Activated CD4-positive, alpha-beta T cell treated with anti-CD3 and anti-CD28 coated beads, Interleukin-2, amount 10 ng/mL, durations not matched to agents 7 days and 5 days (primary cell): ENCODE results near the gene ZSWIM4. TPM values are rescaled to one million over a fixed set of nuclear protein-coding genes. Genes with fewer than 3 reads are reported as not detected.
"Not testable (repeated sequence)": the region's sequence is repeated elsewhere in the genome, so short reads cannot be mapped to it uniquely, and the experiment has no call there.

ENCODE experiments used
- CTCF ChIA-PET: fragments of 350-600 bp; sonication (Branson Sonifier 250); formaldehyde crosslinking; loops from one replicate; lab custom pipeline; 2021; ENCODE audit warnings: antibody characterized with exemption; lab: Charles Lee
- POLR2A ChIA-PET: fragments of 350-600 bp; sonication (Branson Sonifier 250); formaldehyde crosslinking; loops from one replicate; lab custom pipeline; 2021; ENCODE audit warnings: antibody characterized with exemption; lab: Charles Lee
- DNase-seq: peaks from one replicate; pipeline ENCODE4 v3.0.0-alpha.2; 2020
- H3K27ac Mint-ChIP-seq: one replicate; pipeline ENCODE4 v1.8.0; 2021; ENCODE audit warnings: mild to moderate bottlenecking, moderate library complexity, mixed read lengths
- H3K27me3 Mint-ChIP-seq: one replicate; pipeline ENCODE4 v1.8.0; 2021; ENCODE audit warnings: mixed read lengths
- H3K36me3 Mint-ChIP-seq: one replicate; pipeline ENCODE4 v1.8.0; 2021; ENCODE audit warnings: low read depth, mixed read lengths
- H3K4me1 Mint-ChIP-seq: one replicate; pipeline ENCODE4 v1.8.0; 2021; ENCODE audit warnings: mixed read lengths
- H3K4me3 Mint-ChIP-seq: one replicate; pipeline ENCODE4 v1.8.0; 2021; ENCODE audit warnings: mild to moderate bottlenecking, moderate library complexity, mixed read lengths
- H3K9me3 Mint-ChIP-seq: one replicate; pipeline ENCODE4 v1.8.0; 2021; ENCODE audit warnings: mixed read lengths
- total RNA-seq, 2 experiments: library from RNA; stranded (reverse); gene quantifications; one replicate each; pipeline ENCODE4 v1.2.3, GENCODE V29; 2021

The ZSWIM4 gene
- total RNA-seq, 2 experiments from 2014 or later: 6.0 to 6.2 TPM

DNA sequence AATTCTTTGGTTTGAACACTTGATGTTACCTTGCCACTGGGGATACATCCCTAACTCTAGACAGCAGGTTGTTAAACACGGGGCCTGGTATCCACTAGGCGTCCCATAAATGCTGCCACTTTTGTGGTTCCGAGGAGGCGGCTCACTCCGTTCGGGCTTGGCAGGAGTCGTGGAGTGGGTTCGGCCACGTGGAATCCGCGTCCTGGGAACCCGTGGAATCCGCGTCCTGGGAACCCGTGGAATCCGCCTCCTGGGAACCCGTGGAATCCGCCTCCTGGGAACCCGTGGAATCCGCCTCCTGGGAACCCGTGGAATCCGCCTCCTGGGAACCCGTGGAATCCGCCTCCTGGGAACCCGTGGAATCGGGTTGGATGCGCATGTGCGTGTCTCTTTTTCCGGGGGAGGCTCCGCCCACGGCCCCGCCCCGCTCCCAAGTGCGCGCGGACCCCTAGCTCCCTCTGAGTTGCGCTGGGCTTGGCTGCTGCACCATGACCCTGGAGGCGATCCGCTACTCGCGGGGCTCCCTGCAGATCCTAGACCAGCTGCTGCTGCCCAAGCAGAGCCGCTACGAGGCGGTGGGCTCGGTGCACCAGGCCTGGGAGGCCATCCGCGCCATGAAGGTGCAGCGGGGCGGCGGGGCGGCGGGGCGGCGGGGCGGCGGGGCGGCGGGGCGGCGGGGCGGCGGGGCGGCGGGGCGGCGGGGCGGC lies 31.0 kb upstream of the ZSWIM4 start, which contains the start of gene MRI1:
TSS of gene MRI1 (plus strand) at position 422 of the 707 bp plus-strand sequence. CDS start at position 489, 67 bp downstream.
- Mint-ChIP-seq H3K4me1 (peaks cover 23% of the 10 kb centered on the region), H3K27me3 (no peaks in the 10 kb centered on the region), H3K4me3 (peak within 1 kb of the TSS; percentile 82), H3K36me3 (peaks cover 16% of the 10 kb centered on the region), H3K27ac (peak within 1 kb of the TSS; percentile 81), H3K9me3 (no peaks in the 10 kb centered on the region)
- CTCF ChIA-PET: interaction anchor here (0.7 to 2.0 kb wide), 4 partner anchors 9 to 484 kb away, joined by 3 to 7 read pairs (median 4); no protein-coding TSS in a partner anchor
- POLR2A ChIA-PET: interaction anchor here (0.7 kb wide), 1 partner anchor 15 kb away, joined by 5 read pairs; no protein-coding TSS in a partner anchor
- DNase-seq: peak; percentile 61

GRCh38 chr19:13764821-13765394 lies 30.3 kb upstream of the ZSWIM4 start:
- Mint-ChIP-seq H3K4me3 (peak overlapping the region; percentile 82), H3K27me3 (no peaks in the 10 kb centered on the region), H3K4me1 (peaks cover 23% of the 10 kb centered on the region), H3K36me3 (peaks cover 19% of the 10 kb centered on the region), H3K27ac (peak overlapping the region; percentile 81), H3K9me3 (no peaks in the 10 kb centered on the region)
- ChIA-PET CTCF (interaction anchor here (0.6 to 2.0 kb wide), 6 partner anchors 9 to 1007 kb away, joined by 3 to 7 read pairs (median 4); no protein-coding TSS in a partner anchor), POLR2A (interaction anchor here (0.7 kb wide), 1 partner anchor 16 kb away, joined by 5 read pairs; no protein-coding TSS in a partner anchor)
- peak; percentile 37 for DNase-seq

GRCh38 chr19:13765395-13766094 lies 29.7 kb upstream of the ZSWIM4 start:
- H3K4me3 Mint-ChIP-seq: peak overlapping the region; percentile 82

DNA sequence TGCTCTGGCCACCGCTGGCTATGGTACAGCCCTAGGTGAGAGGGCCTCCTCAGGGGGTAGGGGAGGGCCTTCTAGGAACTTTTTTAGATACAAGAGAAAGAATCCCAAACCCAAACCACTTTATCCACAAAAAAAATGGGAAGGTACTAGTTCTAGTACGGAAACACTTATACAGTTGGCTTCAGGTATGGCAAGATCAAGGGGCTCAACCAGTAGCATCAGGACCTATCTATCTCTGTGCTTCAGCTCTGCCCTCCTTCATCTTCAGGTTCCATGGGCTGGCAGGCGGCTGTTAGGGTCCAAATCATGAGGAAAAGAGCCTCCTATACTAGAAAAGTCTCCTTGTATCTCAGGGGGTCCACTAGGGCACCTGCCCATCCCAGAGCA lies 29.2 kb upstream of the ZSWIM4 start:
- Mint-ChIP-seq H3K9me3 (no peaks in the 10 kb centered on the region), H3K36me3 (peaks cover 19% of the 10 kb centered on the region), H3K27me3 (no peaks in the 10 kb centered on the region), H3K27ac (peak overlapping the region; percentile 19), H3K4me1 (peaks cover 23% of the 10 kb centered on the region), H3K4me3 (peak overlapping the region; percentile 82)
- DNase-seq: no peak
- ChIA-PET POLR2A (no interaction called here), CTCF (interaction anchor here (0.5 kb wide), 1 partner anchor 135 kb away, joined by 3 read pairs; no protein-coding TSS in a partner anchor)

More at GRCh38 chr19:13765395-13766094, 29.7 kb upstream of the ZSWIM4 start:
- no peaks in the 10 kb centered on the region for H3K27me3 Mint-ChIP-seq
- ChIA-PET POLR2A (no interaction called here), CTCF (interaction anchor here (0.5 to 2.0 kb wide), 4 partner anchors 22 to 1007 kb away, joined by 3 to 7 read pairs (median 4); no protein-coding TSS in a partner anchor)
- peak overlapping the region; percentile 81 for H3K27ac Mint-ChIP-seq
- no peak for DNase-seq
- peaks cover 23% of the 10 kb centered on the region for H3K4me1 Mint-ChIP-seq
- no peaks in the 10 kb centered on the region for H3K9me3 Mint-ChIP-seq
- peaks cover 19% of the 10 kb centered on the region for H3K36me3 Mint-ChIP-seq

DNA sequence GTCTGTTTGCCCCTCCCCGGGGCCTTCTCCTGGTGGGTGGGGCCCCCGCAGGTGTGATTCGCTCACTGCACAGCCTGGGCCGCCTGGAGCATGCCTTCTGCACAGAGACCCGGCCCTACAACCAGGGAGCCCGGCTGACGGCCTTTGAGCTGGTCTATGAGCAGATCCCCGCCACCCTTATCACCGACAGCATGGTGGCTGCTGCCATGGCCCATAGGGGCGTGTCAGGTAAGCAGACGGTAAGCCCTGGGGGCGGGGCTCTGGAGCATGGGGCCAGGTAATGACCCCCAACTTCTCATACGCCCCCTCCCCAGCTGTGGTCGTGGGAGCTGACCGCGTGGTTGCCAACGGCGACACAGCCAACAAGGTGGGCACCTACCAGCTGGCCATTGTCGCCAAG lies 26.7 kb upstream of the ZSWIM4 start:
- CTCF ChIA-PET: interaction anchor here (1.1 to 1.7 kb wide), 3 partner anchors 17 to 94 kb away, joined by 4 to 7 read pairs (median 5); a partner anchor contains a TSS
- no peaks in the 10 kb centered on the region for H3K27me3 Mint-ChIP-seq
- H3K36me3 Mint-ChIP-seq: peaks cover 18% of the 10 kb centered on the region
- no peaks in the 10 kb centered on the region for H3K9me3 Mint-ChIP-seq
- peaks cover 19% of the 10 kb centered on the region for H3K4me1 Mint-ChIP-seq
- POLR2A ChIA-PET: no interaction called here
- H3K27ac Mint-ChIP-seq: no peak overlapping the region
- no peak overlapping the region for H3K4me3 Mint-ChIP-seq
- no peak for DNase-seq

DNA sequence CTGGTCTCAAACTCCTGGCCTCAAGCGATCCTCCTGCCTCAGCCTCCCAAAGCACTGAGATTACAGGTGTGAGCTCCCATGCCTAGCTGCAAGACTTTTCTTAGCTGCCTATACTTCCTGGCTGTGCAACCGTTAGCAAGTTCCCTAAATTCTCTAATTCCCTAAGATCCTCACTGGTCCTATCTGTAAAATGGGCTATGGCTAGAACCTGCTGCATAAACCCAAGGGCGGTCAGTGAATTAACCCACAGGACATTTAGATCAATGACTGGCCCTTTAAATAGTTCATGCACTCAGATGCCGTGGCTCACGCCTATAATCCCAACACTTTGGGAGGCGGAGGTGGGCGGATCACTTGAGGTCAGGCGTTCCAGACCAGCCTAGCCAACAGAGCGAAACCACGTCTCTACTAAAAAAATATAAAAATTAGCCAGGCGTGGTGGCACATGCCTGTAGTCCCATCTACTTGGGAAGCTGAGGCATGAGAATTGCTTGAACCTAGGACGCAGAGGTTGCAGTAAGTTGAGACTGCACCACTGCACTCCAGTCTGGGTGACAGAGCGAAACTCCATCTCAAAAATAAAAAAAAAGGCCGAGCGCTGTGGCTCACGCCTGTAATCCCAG lies 25.1 kb upstream of the ZSWIM4 start:
- no peaks in the 10 kb centered on the region for H3K9me3 Mint-ChIP-seq
- ChIA-PET POLR2A (no interaction called here), CTCF (no interaction called here)
- no peaks in the 10 kb centered on the region for H3K27me3 Mint-ChIP-seq
- no peak overlapping the region for H3K4me3 Mint-ChIP-seq
- no peak overlapping the region for H3K27ac Mint-ChIP-seq
- no peak for DNase-seq
- peaks cover 20% of the 10 kb centered on the region for H3K4me1 Mint-ChIP-seq
- H3K36me3 Mint-ChIP-seq: peaks cover 20% of the 10 kb centered on the region

DNA sequence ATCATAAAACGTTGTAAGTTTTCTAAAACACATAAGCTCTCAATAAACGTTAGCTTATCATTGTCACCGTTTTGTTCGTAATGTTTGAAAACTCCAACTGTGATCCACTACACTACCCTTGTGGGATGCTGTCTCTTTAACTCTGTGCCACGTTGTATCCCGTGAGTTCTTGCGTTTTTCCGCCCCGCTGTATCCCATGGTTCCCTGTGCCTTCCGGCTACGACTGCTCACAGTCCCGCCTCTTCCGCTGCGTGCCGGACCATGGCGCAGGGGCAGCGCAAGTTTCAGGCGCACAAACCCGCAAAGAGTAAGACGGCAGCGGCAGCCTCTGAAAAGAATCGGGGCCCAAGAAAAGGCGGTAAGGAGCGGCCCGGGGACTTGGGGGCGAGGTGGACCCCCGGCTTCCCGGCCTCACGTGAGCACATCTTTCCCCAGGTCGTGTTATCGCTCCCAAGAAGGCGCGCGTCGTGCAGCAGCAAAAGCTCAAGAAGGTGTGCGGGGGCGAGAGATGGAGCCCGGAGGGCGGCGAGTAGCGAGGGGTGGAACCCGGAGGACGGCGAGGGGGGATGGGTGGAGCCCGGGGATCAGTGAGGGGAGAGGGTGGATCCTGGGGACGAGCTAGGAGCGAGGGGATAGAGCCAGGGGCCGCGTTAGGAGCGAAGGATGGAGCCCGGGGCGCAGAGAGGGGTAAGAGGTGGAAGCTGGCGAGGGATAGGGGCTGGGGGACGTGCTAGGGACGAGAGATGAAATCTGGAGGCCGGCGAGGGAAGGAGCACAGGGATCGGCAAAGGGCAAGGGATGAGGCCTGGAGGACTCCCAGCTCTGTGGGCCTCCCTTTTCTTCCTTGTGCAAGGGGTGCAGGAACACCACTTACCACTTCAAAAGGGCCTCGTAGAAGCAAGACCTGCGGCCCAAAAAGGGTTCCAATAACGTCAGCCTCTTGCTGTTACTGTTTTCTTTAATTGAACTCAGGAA lies 20.7 kb upstream of the ZSWIM4 start, which contains the start of gene C19orf53:
TSS of gene C19orf53 (plus strand) at position 240 of the 975 bp plus-strand sequence. CDS start at position 262, 22 bp downstream.
- POLR2A ChIA-PET: interaction anchor here (0.6 to 2.4 kb wide), 2 partner anchors 88 to 306 kb away, joined by 3 to 7 read pairs; no protein-coding TSS in a partner anchor
- Mint-ChIP-seq H3K27me3 (no peaks in the 10 kb centered on the region), H3K9me3 (no peaks in the 10 kb centered on the region), H3K4me3 (peak within 1 kb of the TSS; percentile 94), H3K36me3 (peaks cover 36% of the 10 kb centered on the region), H3K4me1 (peaks cover 23% of the 10 kb centered on the region), H3K27ac (peak within 1 kb of the TSS; percentile 91)
- DNase-seq: peak; percentile 93
- CTCF ChIA-PET: interaction anchor here (0.6 to 3.2 kb wide), 9 partner anchors 10 to 98 kb away, joined by 3 to 25 read pairs (median 5); partner anchors contain the start of gene MRI1

DNA sequence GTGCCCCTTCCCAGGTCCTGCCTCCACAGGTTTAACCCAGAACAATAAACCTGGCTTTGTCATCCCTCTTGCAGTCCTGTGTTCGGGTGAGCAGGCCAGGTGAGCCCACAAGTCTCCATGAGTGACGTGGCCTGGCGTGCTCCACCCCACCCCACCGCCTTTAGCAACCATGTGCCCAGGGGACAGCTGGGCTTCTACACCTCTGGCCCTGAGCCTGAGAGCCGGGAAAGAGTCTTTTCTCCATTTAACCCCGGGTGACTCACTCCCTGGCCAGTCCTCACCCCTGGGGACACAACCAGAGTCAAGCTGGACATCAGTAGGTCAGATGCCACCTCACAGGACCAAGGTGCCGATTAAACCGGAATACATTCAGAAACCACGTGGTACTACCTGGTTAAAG lies 16.8 kb upstream of the ZSWIM4 start:
- Mint-ChIP-seq H3K27me3 (no peaks in the 10 kb centered on the region), H3K4me3 (no peak overlapping the region), H3K9me3 (no peaks in the 10 kb centered on the region), H3K27ac (no peak overlapping the region), H3K36me3 (peaks cover 26% of the 10 kb centered on the region), H3K4me1 (peaks cover 25% of the 10 kb centered on the region)
- POLR2A ChIA-PET: no interaction called here
- CTCF ChIA-PET: interaction anchor here (1.3 to 1.7 kb wide), 2 partner anchors 8 to 83 kb away, joined by 4 to 5 read pairs; no protein-coding TSS in a partner anchor
- DNase-seq: no peak

DNA sequence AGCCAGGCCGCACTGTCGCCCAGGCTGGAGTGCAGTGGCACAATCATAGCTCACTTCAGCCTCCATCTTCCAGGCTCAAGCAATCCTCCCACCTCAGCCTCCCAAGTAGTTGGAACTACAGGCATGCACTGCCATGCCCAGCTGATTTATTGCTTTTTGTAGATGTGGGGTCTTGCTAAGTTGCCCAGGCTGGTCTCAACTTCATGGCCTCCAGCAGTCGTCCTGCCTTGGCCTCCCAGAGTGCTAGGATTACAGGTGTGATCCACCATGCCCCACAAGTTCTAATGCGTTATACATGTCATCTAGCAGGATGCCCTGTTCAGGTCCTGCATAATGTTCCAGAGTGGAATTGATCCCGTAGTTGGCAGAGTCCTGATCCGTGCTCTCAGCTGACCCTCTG lies 16.4 kb upstream of the ZSWIM4 start:
- Mint-ChIP-seq H3K4me3 (no peak overlapping the region), H3K27me3 (no peaks in the 10 kb centered on the region), H3K27ac (no peak overlapping the region), H3K4me1 (peaks cover 27% of the 10 kb centered on the region), H3K36me3 (peaks cover 26% of the 10 kb centered on the region), H3K9me3 (no peaks in the 10 kb centered on the region)
- DNase-seq: no peak
- CTCF ChIA-PET: interaction anchor here (1.3 kb wide), 1 partner anchor 83 kb away, joined by 5 read pairs; no protein-coding TSS in a partner anchor
- POLR2A ChIA-PET: no interaction called here

- CTCF ChIA-PET: interaction anchor here (0.6 to 12.9 kb wide), 2 partner anchors 83 to 95 kb away, joined by 4 to 112 read pairs; no protein-coding TSS in a partner anchor
These were observed 15.4 kb upstream of the ZSWIM4 start for GRCh38 chr19:13779794-13780193.

DNA sequence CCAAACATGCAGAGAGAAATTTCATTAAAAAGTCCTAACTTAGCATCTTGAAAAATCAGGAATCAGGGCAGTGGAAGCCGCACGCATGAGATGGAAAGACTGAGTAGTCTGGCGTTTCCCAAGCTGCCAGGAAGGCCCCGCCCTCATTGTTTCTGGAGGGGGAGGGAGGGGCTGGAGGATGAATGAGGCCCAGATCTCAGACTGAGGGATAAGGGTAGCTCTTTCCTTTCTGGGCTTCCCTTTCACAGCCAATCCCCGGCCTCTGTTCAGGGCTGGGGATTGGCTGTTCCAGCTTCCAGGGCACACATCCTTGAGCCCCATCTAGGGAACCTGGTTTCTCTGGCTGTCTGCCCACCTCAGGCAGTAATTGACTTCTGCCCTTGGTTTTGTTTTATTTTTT lies 13.7 kb upstream of the ZSWIM4 start:
- no peaks in the 10 kb centered on the region for H3K9me3 Mint-ChIP-seq
- ChIA-PET CTCF (interaction anchor here (0.9 to 12.9 kb wide), 2 partner anchors 47 to 81 kb away, joined by 3 to 112 read pairs; no protein-coding TSS in a partner anchor), POLR2A (no interaction called here)
- peaks cover 13% of the 10 kb centered on the region for H3K36me3 Mint-ChIP-seq
- DNase-seq: no peak
- H3K4me1 Mint-ChIP-seq: peaks cover 18% of the 10 kb centered on the region
- no peak overlapping the region for H3K27ac Mint-ChIP-seq
- H3K4me3 Mint-ChIP-seq: no peak overlapping the region
- H3K27me3 Mint-ChIP-seq: no peaks in the 10 kb centered on the region

More at GRCh38 chr19:13779794-13780193, 15.4 kb upstream of the ZSWIM4 start:
- peaks cover 23% of the 10 kb centered on the region for H3K36me3 Mint-ChIP-seq
- H3K27ac Mint-ChIP-seq, H3K27me3 Mint-ChIP-seq, H3K9me3 Mint-ChIP-seq, H3K4me3 Mint-ChIP-seq, DNase-seq, POLR2A ChIA-PET: not testable (repeated sequence)
- peaks cover 25% of the 10 kb centered on the region for H3K4me1 Mint-ChIP-seq
